ENCODE measurements around the gene ACTRT2. TPM values are rescaled to one million over a fixed set of nuclear protein-coding genes. Genes with fewer than 3 reads are reported as not detected.

ACTRT2 gene
- total RNA-seq, 1 donor, result not detected

DNA sequence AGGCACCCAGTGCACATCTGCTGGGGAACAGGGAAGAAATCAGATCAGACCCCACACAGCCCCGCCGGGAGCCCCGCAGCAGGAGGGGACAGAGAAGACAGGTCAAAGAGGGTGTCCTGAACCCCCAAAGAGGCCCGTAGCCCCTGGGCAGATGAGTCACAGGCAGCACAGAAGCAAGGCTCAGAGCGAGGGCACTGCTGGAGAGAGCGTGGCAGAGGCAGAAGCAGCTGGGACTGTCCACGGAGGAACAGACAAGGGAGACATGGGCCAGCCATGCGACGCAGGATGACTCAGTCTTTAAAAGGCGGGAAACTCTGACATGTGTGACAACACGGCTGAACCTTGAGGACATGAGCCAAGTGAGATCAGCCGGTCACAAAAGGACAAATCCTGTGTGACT lies 33.2 kb downstream of the ACTRT2 start:
- no peak for DNase-seq (ENCODE audit: low read depth)
- H3K4me3 ChIP-seq (ENCODE audit: low read depth, low read length), result no peak overlapping the region
- TF ChIP-seq, protein P1, sequence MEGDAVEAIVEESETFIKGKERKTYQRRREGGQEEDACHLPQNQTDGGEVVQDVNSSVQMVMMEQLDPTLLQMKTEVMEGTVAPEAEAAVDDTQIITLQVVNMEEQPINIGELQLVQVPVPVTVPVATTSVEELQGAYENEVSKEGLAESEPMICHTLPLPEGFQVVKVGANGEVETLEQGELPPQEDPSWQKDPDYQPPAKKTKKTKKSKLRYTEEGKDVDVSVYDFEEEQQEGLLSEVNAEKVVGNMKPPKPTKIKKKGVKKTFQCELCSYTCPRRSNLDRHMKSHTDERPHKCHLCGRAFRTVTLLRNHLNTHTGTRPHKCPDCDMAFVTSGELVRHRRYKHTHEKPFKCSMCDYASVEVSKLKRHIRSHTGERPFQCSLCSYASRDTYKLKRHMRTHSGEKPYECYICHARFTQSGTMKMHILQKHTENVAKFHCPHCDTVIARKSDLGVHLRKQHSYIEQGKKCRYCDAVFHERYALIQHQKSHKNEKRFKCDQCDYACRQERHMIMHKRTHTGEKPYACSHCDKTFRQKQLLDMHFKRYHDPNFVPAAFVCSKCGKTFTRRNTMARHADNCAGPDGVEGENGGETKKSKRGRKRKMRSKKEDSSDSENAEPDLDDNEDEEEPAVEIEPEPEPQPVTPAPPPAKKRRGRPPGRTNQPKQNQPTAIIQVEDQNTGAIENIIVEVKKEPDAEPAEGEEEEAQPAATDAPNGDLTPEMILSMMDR (IDR thresholded peaks at IDR 0.05; ENCODE audit: insufficient read depth, low read length), result no peak

- no peak for DNase-seq (ENCODE audit: low read depth)
- TF ChIP-seq, protein P1 (IDR thresholded peaks at IDR 0.05; ENCODE audit: insufficient read depth, low read length), result no peak
- no peak overlapping the region for H3K4me3 ChIP-seq (ENCODE audit: low read depth, low read length)
These were observed 33.8 kb downstream of the ACTRT2 start for GRCh38 chr1:3055051-3055450.

GRCh38 chr1:3056641-3057040 lies 35.4 kb downstream of the ACTRT2 start:
- TF ChIP-seq, protein P1 (IDR thresholded peaks at IDR 0.05; ENCODE audit: insufficient read depth, low read length), result no peak
- DNase-seq (ENCODE audit: low read depth), result no peak
- H3K4me3 ChIP-seq (ENCODE audit: low read depth, low read length), result no peak overlapping the region

GRCh38 chr1:3058263-3059030 lies 37.2 kb downstream of the ACTRT2 start:
- TF ChIP-seq, protein P1 (IDR thresholded peaks at IDR 0.05; ENCODE audit: insufficient read depth, low read length), result no peak
- DNase-seq (ENCODE audit: low read depth), result no peak
- H3K4me3 ChIP-seq (ENCODE audit: low read depth, low read length), result no peak overlapping the region

- TF ChIP-seq, protein P1 (IDR thresholded peaks at IDR 0.05; ENCODE audit: insufficient read depth, low read length), result no peak
- no peak for DNase-seq (ENCODE audit: low read depth)
These were observed 38.9 kb downstream of the ACTRT2 start for GRCh38 chr1:3060127-3060526.

DNA sequence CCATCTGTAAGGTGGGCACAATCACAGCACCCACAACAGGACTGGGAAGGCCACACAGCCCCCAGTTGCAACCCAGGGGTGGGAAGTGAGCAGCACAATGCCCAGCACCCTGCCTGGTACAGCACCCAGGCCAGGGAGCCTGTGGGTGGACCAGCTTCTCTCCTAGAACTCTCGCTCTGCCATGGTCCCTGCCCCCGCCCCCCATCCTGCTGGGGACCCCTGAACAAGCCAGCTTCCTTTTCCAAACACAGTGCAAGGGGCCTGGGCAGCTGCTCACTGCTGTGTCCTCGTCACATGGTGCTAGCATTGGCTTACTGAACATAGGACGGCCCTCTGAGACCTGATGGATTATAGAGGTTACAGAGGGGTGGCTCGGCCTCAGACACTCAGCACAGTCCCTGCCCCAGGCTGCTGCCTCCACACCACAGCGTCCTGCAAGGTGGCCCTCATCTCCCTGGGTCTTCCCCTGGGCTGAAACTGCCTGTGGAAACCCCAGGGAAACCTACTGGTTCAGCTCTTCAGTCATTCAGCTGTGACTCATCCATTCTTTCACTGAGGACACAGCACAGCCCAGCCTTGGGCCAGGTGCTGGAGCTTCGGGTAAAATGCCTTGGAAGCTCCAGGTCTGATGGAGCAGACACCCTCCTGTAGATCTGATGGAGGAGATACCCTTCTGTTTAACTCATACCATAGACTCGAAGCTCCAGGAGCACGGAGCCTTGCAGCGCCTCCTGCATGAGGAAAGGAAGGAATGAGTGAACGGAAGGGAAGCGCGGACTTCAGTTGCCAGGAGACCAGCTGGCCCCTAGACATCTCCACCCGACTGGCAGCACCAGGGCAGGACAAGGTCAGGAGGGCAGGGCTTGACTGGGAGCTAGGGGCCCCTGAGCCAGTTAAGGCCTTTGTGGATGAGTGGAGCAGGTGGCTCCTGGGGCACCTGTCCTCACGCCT lies 39.6 kb downstream of the ACTRT2 start:
- TF ChIP-seq, protein P1 (IDR thresholded peaks at IDR 0.05; ENCODE audit: insufficient read depth, low read length), result no peak
- no peak for DNase-seq (ENCODE audit: low read depth)
- no peak overlapping the region for H3K4me3 ChIP-seq (ENCODE audit: low read depth, low read length)

More at GRCh38 chr1:3060127-3060526, 38.9 kb downstream of the ACTRT2 start:
- no peak overlapping the region for H3K4me3 ChIP-seq (ENCODE audit: low read depth, low read length)

Measured in fibroblast of the aortic adventitia (primary cell).